Measurements from ENCODE around the gene PCA3.
"Not testable (repeated sequence)": the region's sequence is repeated elsewhere in the genome, so short reads cannot be mapped to it uniquely, and the experiment has no call there.

Gene PCA3

GRCh38 chr9:76764138-76764537 lies at the start of gene PCA3:
TSS of gene PCA3 (plus strand) at chr9:76764438.
- DNase-seq: no peak

DNA sequence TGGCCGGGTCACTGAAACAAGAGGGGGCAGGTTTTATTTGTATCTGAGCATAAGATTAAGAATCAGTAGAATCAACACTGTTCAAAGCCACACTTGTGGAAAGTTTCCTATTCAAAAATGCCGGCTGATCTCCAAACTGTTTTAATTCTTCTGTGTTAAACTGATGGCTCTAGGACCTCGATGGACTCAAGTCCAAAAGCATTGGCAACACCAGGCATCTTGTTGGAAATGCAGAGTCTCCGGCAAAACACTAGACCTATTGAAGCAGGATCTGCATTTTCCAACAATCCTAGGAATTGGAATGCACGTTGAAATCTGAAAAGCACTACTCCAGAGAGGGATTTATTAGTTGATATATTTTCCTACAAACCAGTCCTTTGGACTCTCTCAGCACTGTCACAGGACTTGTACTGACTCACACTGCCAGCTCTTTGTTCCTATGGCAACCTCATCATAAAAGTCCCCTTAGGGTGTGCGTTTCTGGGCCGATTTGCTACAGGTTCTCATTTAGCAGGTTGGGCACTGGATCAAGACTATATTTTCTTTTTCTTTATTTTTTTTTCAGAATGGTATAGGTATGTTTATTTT lies 48.1 kb upstream of the PCA3 start:
- DNase-seq: peak; percentile 66

DNA sequence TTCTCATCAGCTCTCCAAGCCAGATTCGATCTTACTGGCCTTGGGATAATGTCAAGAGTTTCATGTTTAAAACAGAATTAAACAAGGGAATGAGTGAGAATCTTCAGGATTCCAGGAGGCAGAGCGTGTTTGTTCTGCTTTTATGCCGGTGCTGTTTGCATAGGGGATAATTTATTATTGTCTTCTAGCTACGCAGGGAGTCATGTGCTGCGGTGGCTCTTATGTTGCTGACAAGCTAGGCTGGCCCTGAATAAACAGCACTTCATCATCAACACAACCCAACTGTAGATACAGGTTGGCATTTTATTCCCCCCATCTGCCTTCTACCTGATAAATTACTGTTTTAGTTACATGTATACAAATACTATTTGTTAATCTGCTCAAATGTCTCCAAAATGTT lies 47.1 kb upstream of the PCA3 start:
- DNase-seq: peak; percentile 59

GRCh38 chr9:76717613-76718012 lies 46.6 kb upstream of the PCA3 start:
- DNase-seq: peak; percentile 59

- no peak for DNase-seq
These were observed 46.1 kb upstream of the PCA3 start for GRCh38 chr9:76718166-76718565.

DNA sequence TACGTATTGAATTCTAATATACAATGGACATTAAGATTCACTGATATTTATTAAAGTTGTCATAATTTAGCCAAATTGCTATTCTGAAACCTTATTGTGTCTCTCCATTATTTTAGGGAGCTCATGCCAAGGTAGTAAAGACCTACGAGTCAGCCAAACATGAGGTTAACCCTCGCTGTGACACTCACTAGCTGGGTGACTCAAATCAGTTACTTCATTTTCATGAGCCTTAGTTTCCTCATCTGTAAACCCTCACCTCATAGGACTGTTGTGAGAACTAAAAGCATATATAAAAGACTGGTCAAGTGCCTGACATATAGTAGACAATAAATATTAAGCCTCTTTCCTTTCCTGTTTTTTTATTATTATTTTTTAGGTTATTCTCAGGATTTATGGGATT lies 44.0 kb upstream of the PCA3 start:
- no peak for DNase-seq

GRCh38 chr9:76725011-76725546 lies 39.2 kb upstream of the PCA3 start:
- peak; percentile 80 for DNase-seq

- peak; percentile 78 for DNase-seq
These were observed 38.4 kb upstream of the PCA3 start for GRCh38 chr9:76725885-76726284.

DNA sequence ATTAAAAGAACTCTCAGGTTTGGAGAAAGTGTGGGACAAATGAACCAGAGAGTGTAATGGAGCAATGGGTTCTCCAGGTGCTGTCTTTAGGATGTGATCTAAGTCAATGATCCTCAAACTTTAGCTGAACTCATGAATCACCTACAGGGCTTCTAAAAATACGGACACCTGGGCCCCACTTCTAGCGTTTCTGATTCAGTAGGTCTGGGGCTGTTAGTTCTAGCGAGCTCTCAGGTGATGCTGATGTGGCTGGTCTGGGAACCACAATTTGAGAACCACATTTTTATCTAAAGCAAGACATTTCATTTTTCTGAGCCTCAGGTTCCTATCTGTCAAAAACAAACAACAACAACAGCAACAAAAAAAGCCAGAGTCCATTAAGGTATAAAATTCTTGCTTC lies 35.1 kb upstream of the PCA3 start:
- DNase-seq: peak; percentile 25

DNA sequence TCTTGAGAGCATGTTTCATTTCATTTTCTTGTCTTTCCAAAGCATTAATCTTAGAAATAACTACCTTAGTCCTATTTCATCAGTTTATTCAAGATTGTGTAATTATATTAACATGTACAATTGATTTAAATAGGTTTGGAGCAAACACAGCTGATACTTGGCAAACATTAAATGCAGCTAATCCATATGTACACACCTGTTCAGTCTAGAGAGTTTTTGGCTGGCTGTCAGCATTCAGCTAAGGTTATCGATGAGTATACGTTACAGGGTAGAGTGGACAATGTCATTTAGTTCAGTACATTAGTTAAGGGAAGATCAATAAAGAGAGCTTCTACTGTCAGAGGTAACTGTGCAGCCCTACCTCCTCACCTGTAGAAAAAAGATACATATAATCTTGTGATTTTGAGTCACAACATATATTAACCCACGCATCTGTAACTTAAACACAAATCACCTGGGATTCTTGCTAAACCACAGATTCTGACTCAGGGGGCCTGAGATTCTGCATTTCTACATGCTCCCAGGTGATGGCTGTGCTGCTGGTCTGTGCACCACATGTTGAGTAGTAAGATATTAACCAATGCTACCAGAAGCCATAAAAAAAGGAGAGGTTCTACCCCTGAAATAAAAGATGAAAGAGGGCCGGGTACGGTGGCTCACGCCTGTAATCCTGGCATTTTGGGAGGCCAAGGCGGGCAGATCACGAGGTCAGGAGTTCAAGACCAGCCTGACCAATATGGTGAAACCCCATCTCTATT lies 34.1 kb upstream of the PCA3 start:
- peak; percentile 95 for DNase-seq

GRCh38 chr9:76730801-76731200 lies 33.4 kb upstream of the PCA3 start:
- no peak for DNase-seq

- DNase-seq: peak; percentile 7
These were observed 31.8 kb upstream of the PCA3 start for GRCh38 chr9:76732341-76732958.

DNA sequence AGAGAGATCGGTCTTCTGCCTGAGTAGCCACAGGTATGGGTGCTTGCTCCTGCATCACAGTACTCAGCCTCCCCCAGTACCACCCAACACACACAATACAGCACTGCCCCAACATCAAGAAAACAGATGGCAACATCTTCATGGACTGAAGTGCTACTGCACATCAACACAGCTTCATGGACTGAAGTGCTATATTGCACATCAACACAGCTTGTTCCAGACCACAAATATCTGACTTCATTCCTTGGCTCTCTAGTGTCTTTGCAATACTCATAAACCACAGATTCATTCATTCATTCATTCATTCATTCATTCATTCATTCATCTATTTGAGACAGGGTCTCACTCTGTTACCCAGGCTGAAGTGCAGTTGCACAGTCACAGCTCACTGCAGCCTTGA lies 31.1 kb upstream of the PCA3 start:
- no peak for DNase-seq

GRCh38 chr9:76734716-76735115 lies 29.5 kb upstream of the PCA3 start:
- no peak for DNase-seq

DNA sequence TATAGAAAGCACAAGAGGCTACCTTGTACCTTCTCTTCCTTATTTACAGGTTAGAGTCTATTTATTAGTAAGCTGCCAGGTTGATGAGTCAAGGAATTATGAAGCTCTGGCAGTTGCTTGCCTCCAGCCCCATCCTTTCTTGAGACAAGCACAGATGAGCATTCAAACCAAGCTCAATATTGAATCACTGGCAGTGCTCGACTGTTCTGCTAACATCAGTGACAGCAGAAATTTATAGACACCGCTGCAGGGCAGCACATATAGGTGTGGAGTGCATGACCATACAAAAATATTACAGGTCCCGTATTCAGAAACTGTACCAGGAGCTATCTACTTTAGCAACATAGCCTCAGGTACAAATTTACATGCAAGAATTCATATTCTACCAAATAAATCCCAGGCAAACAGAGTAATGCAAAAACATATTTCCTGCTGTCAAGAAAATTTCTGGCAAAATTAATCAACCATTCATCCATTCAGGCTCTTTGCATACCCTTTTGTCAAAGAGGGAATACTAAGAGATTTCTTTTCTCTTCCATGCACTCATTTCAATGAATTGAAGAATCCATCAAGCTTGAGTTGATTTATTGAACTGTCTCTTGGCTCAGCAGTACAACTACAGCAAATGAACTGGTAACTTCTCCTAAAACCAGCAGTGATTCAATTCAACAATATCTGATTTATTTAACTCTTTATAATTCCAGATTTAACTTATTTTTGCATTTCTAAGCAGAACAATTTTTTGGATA lies 26.9 kb upstream of the PCA3 start:
- no peak for DNase-seq

DNA sequence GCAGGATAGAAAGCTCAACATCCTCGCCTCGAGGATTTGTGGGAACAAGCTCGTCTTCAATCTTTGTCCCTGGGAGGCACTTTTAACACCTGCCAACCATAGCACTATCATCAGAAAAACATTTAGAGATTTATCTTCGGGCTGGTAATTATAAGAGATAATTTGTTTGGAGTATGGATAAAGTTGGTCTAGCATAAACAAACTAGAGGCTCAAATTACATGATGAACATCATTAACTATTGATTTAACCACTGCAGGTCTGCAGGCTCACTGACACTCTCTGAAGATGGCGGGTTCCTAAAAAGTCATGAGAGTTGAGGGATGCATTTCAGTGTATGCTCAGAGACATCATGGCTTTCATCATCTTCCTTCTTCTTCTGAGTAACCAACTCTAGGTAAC lies 25.8 kb upstream of the PCA3 start:
- peak; percentile 13 for DNase-seq

GRCh38 chr9:76741524-76741923 lies 22.7 kb upstream of the PCA3 start:
- DNase-seq: no peak

DNA sequence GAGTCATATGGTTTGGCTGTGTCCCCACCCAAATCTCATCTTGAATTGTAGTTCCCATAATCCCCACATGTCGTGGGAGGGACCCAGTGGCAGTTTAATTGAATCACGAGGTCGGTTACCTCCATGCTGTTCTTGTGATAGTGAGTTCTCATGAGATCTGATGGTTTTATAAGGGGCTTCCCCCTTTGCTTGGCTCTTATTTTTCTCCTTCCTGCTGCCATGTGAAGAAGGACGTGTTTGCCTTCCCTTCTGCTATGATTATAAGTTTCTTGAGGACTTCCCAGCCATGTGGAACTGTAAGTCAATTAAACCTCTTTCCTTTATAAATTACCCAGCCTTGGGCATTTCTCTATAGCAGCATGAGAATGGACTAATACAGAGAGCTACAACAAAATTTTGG lies 21.3 kb upstream of the PCA3 start:
- not testable (repeated sequence) for DNase-seq

DNA sequence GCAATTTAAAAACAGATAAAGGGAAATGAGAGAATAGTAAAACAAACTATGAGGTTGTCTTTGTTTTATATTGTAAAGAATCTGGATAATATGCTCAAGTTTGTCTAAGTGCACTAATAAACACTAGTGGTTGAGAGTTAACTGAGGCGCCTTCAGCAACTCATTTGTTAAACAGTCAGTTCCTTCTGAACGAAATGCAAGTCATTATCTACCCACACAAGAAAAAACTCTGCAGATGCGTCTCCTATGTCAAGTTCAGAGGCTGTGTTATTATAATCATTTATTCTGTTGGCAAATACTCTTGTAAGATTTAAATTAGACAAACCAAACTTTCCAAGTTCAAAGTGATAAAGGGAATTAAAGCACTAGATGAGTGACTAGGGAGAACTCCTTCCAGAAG lies 20.3 kb upstream of the PCA3 start:
- no peak for DNase-seq

- DNase-seq: no peak
These were observed 19.9 kb upstream of the PCA3 start for GRCh38 chr9:76744336-76744735.

DNA sequence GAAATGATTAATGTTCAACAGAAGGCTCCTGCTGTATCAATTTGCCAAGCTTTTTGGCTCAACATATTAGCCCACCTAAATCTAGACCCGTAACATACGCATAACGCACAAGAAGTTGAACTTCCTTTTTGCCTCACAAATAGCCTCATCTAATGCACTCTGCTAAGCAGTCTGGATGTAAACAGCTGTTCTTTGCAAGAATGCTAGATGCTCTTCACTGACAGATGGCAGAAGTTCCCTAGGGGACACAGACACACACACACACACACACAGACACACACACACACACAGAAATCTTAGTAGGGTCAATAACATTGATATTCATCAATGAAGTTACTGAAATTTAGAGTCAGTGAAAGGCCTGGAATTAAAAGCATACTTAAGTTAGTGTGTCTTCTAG lies 13.2 kb upstream of the PCA3 start:
- no peak for DNase-seq

DNA sequence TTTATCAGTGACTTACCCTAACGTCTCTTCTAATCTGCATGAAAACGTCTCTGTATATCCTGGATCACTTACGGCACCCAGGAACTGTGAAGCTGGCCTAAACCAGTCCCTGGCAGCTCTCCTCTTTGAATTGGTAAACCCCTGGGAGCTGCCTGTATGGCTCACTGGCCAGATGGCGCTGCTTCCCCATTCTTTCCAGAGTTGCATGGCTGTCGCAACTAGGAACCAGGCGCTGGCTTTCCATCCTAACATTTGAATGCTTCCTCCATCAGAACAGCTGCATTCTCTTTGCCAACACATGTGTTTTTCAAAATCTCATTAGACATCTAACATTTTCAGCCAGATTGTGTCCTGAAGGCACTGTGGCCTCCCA lies 8.0 kb upstream of the PCA3 start:
- DNase-seq: peak; percentile 73

- DNase-seq: peak; percentile 37
These were observed 7.1 kb upstream of the PCA3 start for GRCh38 chr9:76756941-76757673.
